CD14-positive monocyte (primary cell): Measurements from ENCODE around the gene KCNK1. TPM values are rescaled to one million over a fixed set of nuclear protein-coding genes. Genes with fewer than 3 reads are reported as not detected.
"Not testable (repeated sequence)": the region's sequence is repeated elsewhere in the genome, so short reads cannot be mapped to it uniquely, and the experiment has no call there.

ENCODE experiments used
- DNase-seq, 3 donors: peaks; one replicate each; pipeline ENCODE4 v3.0.0-alpha.2; 2011 to 2022
- H2AFZ ChIP-seq: 2 replicates; pipeline ENCODE4 v1.6.0; 2012; ENCODE audit warnings: mild to moderate bottlenecking, low read depth, low read length, inconsistent platforms; ENCODE audit not compliant: insufficient read depth, poor library complexity, severe bottlenecking
- H3K27ac ChIP-seq, 2 donors: 1 replicate in 1 of 2; 2 replicates in 1 of 2; pipeline ENCODE4 v1.5.1; 2012 to 2013; ENCODE audit warnings: low read length in 2 of 2, control low read depth in 1 of 2, inconsistent platforms in 1 of 2, low read depth in 1 of 2, mild to moderate bottlenecking in 1 of 2
- H3K27me3 ChIP-seq, 2 donors: one replicate each; pipeline versions ENCODE4 v1.6.0 to v1.6.1; 2011 to 2013; ENCODE audit warnings: low read length in 2 of 2; ENCODE audit not compliant: control insufficient read depth in 2 of 2, insufficient read depth in 2 of 2
- H3K36me3 ChIP-seq, 2 donors: replicated peaks in 1 of 2; 1 replicate in 1 of 2; 2 replicates in 1 of 2; pipeline versions ENCODE4 v1.5.1 to v1.6.1; 2012 to 2013; ENCODE audit warnings: low read length in 2 of 2, control low read depth in 1 of 2, inconsistent platforms in 1 of 2, mild to moderate bottlenecking in 1 of 2; ENCODE audit not compliant: insufficient read depth in 2 of 2, control insufficient read depth in 1 of 2
- H3K4me1 ChIP-seq, 2 donors: 1 replicate in 1 of 2; 2 replicates in 1 of 2; pipeline versions ENCODE4 v1.5.1 to v1.6.1; 2012 to 2013; ENCODE audit warnings: low read length in 2 of 2, control low read depth in 1 of 2, inconsistent platforms in 1 of 2, mild to moderate bottlenecking in 1 of 2, moderate library complexity in 1 of 2; ENCODE audit not compliant: insufficient read depth in 2 of 2, control insufficient read depth in 1 of 2
- H3K4me2 ChIP-seq: replicated peaks from 2 replicates; pipeline ENCODE3; 2012; ENCODE audit warnings: low read length, moderate library complexity, mild to moderate bottlenecking; ENCODE audit not compliant: poor library complexity, severe bottlenecking; ENCODE audit errors: extremely low read depth
- H3K4me3 ChIP-seq, 3 experiments: fragments of 200-600 bp in 1 of 3; sonication (generic) in 1 of 3; replicated peaks in 1 of 3; 1 replicate in 2 of 3; 2 replicates in 1 of 3; pipeline ENCODE4 v1.5.1; 2011 to 2013; ENCODE audit warnings: low read length in 3 of 3, mild to moderate bottlenecking in 3 of 3, control low read depth in 2 of 3, low read depth in 2 of 3, inconsistent platforms in 1 of 3, moderate library complexity in 1 of 3
- H3K79me2 ChIP-seq: 2 replicates; pipeline ENCODE4 v1.6.0; 2012; ENCODE audit warnings: mild to moderate bottlenecking, control low read depth, inconsistent platforms, low read length, moderate library complexity; ENCODE audit not compliant: insufficient read depth
- H3K9ac ChIP-seq: 2 replicates; pipeline ENCODE4 v1.6.0; 2017; ENCODE audit warnings: low read length, mild to moderate bottlenecking; ENCODE audit not compliant: insufficient read depth, poor library complexity, severe bottlenecking
- H3K9me3 ChIP-seq, 2 donors: replicated peaks in 1 of 2; 1 replicate in 1 of 2; 2 replicates in 1 of 2; pipeline versions ENCODE4 v1.5.1 to v1.6.1; 2012 to 2013; ENCODE audit warnings: low read length in 2 of 2, control low read depth in 1 of 2; ENCODE audit not compliant: control insufficient read depth in 1 of 2, insufficient read depth in 1 of 2
- H4K20me1 ChIP-seq: 2 replicates; pipeline ENCODE4 v1.6.0; 2012; ENCODE audit warnings: mild to moderate bottlenecking, low read length, control low read depth, moderate library complexity; ENCODE audit not compliant: insufficient read depth
- H3K27ac Mint-ChIP-seq, 7 donors: one replicate each; pipeline ENCODE4 v1.8.0; 2020; ENCODE audit warnings: mild to moderate bottlenecking in 7 of 7, mixed read lengths in 7 of 7, moderate library complexity in 6 of 7, inconsistent platforms in 2 of 7
- H3K27me3 Mint-ChIP-seq, 3 donors: one replicate each; pipeline ENCODE4 v1.8.0; 2021 to 2022; ENCODE audit warnings: low read depth in 3 of 3, mild to moderate bottlenecking in 3 of 3, mixed read lengths in 3 of 3, moderate library complexity in 3 of 3, inconsistent platforms in 1 of 3
- H3K36me3 Mint-ChIP-seq, 2 donors: one replicate each; pipeline ENCODE4 v1.8.0; 2020; ENCODE audit warnings: mixed read lengths in 2 of 2, inconsistent platforms in 1 of 2, mild to moderate bottlenecking in 1 of 2
- H3K4me1 Mint-ChIP-seq: one replicate; pipeline ENCODE4 v1.8.0; 2020; ENCODE audit warnings: mild to moderate bottlenecking, mixed read lengths
- H3K4me3 Mint-ChIP-seq, 2 donors: one replicate each; pipeline ENCODE4 v1.8.0; 2020; ENCODE audit warnings: mild to moderate bottlenecking in 2 of 2, mixed read lengths in 2 of 2, moderate library complexity in 1 of 2
- H3K9me3 Mint-ChIP-seq, 7 donors: one replicate each; pipeline ENCODE4 v1.8.0; 2020 to 2022; ENCODE audit warnings: mixed read lengths in 7 of 7, mild to moderate bottlenecking in 6 of 7, moderate library complexity in 6 of 7, inconsistent platforms in 2 of 7
- whole genome bisulfite sequencing: methylation state at CpG from one replicate; pipeline ENCODE4 v1.1.5; 2013; ENCODE audit warnings: missing lambda C conversion rate; ENCODE audit not compliant: insufficient coverage; 5-methylcytosine and 5-hydroxymethylcytosine counted together
- intact Hi-C, 2 donors: fragments of 100-400 bp; cut with micrococcal nuclease; formaldehyde crosslinking; loops; one replicate each; pipeline versions ENCODE4 v1.15.0 to v1.15.1; 2023
- polyA plus RNA-seq, 3 donors: library from polyadenylated mRNA; depleted of rRNA in 1 of 3; unstranded in 2 of 3; stranded (reverse) in 1 of 3; fragments of 300-500 nt in 2 of 3; fragments of >200 nt in 1 of 3; fragmentation: Illumina TruSeq in 2 of 3; gene quantifications; 1 replicate in 2 of 3; 2 replicates in 1 of 3; pipeline ENCODE4 v1.2.3, GENCODE V29; 2012 to 2021
- TF ChIP-seq, protein P1 (sequence below): fragments of 200-600 bp; IDR thresholded peaks from one replicate; pipeline ENCODE4 v1.8.0; 2022; ENCODE audit warnings: antibody characterized with exemption, mild to moderate bottlenecking

KCNK1 gene
- polyA plus RNA-seq, 3 donors: not detected

DNA sequence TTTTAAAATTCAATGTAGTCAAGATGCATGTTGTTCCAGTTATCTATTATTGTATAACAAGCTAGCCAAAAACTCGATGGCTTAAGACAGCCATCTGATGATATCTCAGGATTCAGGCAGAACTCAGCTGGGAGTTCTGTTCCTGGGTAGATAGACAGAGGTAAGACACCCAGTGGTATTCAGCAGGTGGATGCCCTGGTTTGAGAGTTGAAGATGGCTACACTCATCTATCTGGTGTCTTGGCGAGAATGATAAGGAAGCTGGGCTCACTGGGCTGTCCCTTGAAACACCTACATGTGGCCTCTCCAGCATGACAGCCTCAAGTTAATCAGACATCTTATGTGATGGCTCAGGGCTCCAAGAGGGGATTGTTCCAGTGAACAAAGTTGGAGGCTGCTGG lies 3.3 kb upstream of the KCNK1 start:
- DNase-seq: no peak
- no peak overlapping the region for H3K27ac ChIP-seq
- no peaks in the 10 kb centered on the region for H4K20me1 ChIP-seq
- H3K4me2 ChIP-seq: no peak overlapping the region
- no peak overlapping the region for H2AFZ ChIP-seq
- Mint-ChIP-seq H3K9me3 (peaks cover 0 to 17% (median 9%) of the 10 kb centered on the region in 7 donors), H3K4me3 (no peak overlapping the region), H3K4me1 (no peaks in the 10 kb centered on the region), H3K36me3 (peaks cover 0 to 3% of the 10 kb centered on the region in 2 donors), H3K27ac (no peak overlapping the region), H3K27me3 (peaks cover 34 to 48% (median 46%) of the 10 kb centered on the region in 3 donors)
- H3K9me3 ChIP-seq: peaks cover 6 to 19% of the 10 kb centered on the region in 2 donors
- H3K36me3 ChIP-seq: no peaks in the 10 kb centered on the region
- peaks cover 23 to 39% of the 10 kb centered on the region in 2 donors for H3K27me3 ChIP-seq
- H3K9ac ChIP-seq: no peak overlapping the region
- WGBS: 83% methylated on average over 1 of the region's 2 CpGs
- TF ChIP-seq, protein P1, sequence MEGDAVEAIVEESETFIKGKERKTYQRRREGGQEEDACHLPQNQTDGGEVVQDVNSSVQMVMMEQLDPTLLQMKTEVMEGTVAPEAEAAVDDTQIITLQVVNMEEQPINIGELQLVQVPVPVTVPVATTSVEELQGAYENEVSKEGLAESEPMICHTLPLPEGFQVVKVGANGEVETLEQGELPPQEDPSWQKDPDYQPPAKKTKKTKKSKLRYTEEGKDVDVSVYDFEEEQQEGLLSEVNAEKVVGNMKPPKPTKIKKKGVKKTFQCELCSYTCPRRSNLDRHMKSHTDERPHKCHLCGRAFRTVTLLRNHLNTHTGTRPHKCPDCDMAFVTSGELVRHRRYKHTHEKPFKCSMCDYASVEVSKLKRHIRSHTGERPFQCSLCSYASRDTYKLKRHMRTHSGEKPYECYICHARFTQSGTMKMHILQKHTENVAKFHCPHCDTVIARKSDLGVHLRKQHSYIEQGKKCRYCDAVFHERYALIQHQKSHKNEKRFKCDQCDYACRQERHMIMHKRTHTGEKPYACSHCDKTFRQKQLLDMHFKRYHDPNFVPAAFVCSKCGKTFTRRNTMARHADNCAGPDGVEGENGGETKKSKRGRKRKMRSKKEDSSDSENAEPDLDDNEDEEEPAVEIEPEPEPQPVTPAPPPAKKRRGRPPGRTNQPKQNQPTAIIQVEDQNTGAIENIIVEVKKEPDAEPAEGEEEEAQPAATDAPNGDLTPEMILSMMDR: no peak
- H3K79me2 ChIP-seq: no peaks in the 10 kb centered on the region
- no peaks in the 10 kb centered on the region for H3K4me1 ChIP-seq
- no peak overlapping the region for H3K4me3 ChIP-seq
- intact Hi-C loops: no loop called here

DNA sequence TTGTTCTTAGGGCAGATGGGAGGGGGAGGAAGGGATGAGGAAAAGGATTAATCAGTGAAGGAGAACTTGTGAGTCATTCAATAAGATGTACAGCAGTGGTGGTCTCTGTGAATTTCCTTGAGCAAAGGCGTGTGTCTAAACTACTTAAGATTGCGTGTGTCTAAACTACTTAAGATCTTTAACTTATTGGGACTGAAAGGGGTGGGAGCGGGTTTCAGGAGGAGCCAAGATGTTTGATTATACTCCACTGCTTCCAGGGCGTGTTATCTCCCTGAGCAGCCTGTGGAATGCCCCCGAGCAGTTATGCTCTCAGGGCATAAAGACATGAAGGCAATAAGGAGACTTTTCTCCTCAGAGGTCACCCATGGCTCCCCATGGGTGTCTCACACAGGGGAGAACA lies 2.5 kb upstream of the KCNK1 start:
- H4K20me1 ChIP-seq, H3K27ac Mint-ChIP-seq, H3K4me3 ChIP-seq, H2AFZ ChIP-seq, DNase-seq, H3K9ac ChIP-seq, H3K27ac ChIP-seq, H3K79me2 ChIP-seq, H3K4me1 Mint-ChIP-seq, H3K36me3 ChIP-seq, H3K4me2 ChIP-seq, intact Hi-C loops, H3K36me3 Mint-ChIP-seq, H3K4me1 ChIP-seq, H3K4me3 Mint-ChIP-seq: not testable (repeated sequence)
- H3K27me3 ChIP-seq: peaks cover 28 to 47% of the 10 kb centered on the region in 2 donors
- H3K9me3 ChIP-seq: peaks cover 6 to 21% of the 10 kb centered on the region in 2 donors
- peaks cover 0 to 17% (median 9%) of the 10 kb centered on the region in 7 donors for H3K9me3 Mint-ChIP-seq
- peaks cover 38 to 56% (median 52%) of the 10 kb centered on the region in 3 donors for H3K27me3 Mint-ChIP-seq
- 44% methylated on average over 3 of the region's 5 CpGs for WGBS
